ENCODE measurements around the gene SERBP1. TPM values are rescaled to one million over a fixed set of nuclear protein-coding genes. Genes with fewer than 3 reads are reported as not detected.

The SERBP1 gene
- total RNA-seq, 1 experiment from 2014 or later = 325 TPM

DNA sequence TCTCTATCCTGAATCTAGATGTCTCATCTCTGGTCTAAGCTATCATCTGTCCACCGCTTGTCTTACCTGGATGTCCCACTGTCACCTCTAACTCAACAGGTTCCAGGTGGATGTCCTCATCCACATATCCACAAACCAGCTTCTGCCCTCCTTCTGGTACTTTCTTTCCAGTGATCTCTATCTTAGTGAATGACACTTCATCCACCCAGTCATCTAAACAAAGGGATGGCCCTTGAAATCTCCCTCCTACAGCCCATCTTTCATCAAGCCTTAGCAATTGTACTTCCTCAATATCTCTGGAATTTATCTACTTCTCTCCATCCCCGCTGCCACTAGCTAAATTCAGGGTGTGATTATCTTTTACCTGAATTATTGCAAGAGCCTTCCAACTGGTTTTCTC lies 33.9 kb upstream of the SERBP1 start:
- Histone ChIP-seq H3K4me3 (replicated peaks in 1 of 2; ENCODE audit: low read depth in 1 of 2, low read length in 2 of 2) (no peak overlapping the region), H3K27me3 (ENCODE audit: insufficient read depth, low read length) (no peaks in the 10 kb centered on the region), H3K79me2 (ENCODE audit: insufficient read depth, low read length) (no peaks in the 10 kb centered on the region), H3K4me1 (ENCODE audit: control insufficient read depth in 1 of 2, insufficient read depth in 2 of 2, low read length in 2 of 2) (peaks cover 0 to 15% of the 10 kb centered on the region in 2 experiments; a peak in 1 of 4 replicates), H3K36me3 (ENCODE audit: control insufficient read depth in 1 of 2, insufficient read depth in 2 of 2, low read length in 2 of 2) (no peaks in the 10 kb centered on the region), H2AFZ (ENCODE audit: low read depth, low read length, poor library complexity, severe bottlenecking) (no peak overlapping the region), H3K9me3 (ENCODE audit: control insufficient read depth in 1 of 2, insufficient read depth in 1 of 2, low read depth in 1 of 2, low read length in 2 of 2) (no peaks in the 10 kb centered on the region), H4K20me1 (ENCODE audit: insufficient read depth) (no peaks in the 10 kb centered on the region), H3K9me2 (ENCODE audit: insufficient read depth) (no peaks in the 10 kb centered on the region), H3K27ac (ENCODE audit: low read depth, low read length) (no peak overlapping the region), H3K9ac (ENCODE audit: low read length) (no peak overlapping the region), H3K4me2 (ENCODE audit: low read length) (no peak overlapping the region)
- RAD21 ChIA-PET (ENCODE audit: low non-redundant PET in 1 of 2, low total read pairs in 2 of 2, uncharacterized antibody in 2 of 2, unreplicated experiment in 2 of 2) = no interaction called here
- DNase-seq (ENCODE audit: low read depth, low spot score) = no peak
- POLR2A ChIA-PET = no interaction called here
- BruUV-seq (replicated peaks) = no TSS peak
- intact Hi-C loops (cut with micrococcal nuclease) = no loop called here
- CTCF ChIA-PET = no interaction called here
- TF ChIP-seq SP1 (IDR thresholded peaks at IDR 0.05; ENCODE audit: low read depth) (no peak), YY1 (IDR thresholded peaks at IDR 0.05; ENCODE audit: extremely low read depth, insufficient replicate concordance, low read depth, low read length) (no peak), ZNF274 (IDR thresholded peaks at IDR 0.05; ENCODE audit: low read depth, low read length) (no peak), ZFX (IDR thresholded peaks at IDR 0.05) (no peak), SIN3A (IDR thresholded peaks at IDR 0.05; ENCODE audit: low read depth) (no peak), JUND (IDR thresholded peaks at IDR 0.05) (no peak), POLR2AphosphoS5 (IDR thresholded peaks at IDR 0.05; ENCODE audit: low read depth, low read length) (no peak), RAD21 (IDR thresholded peaks at IDR 0.05; ENCODE audit: low read depth) (no peak), EZH2phosphoT487 (IDR thresholded peaks at IDR 0.05; ENCODE audit: borderline replicate concordance) (no peak), POLR2A (IDR thresholded peaks at IDR 0.05; ENCODE audit: borderline replicate concordance, extremely low read depth, insufficient read depth, insufficient read length) (no peak), ELF1 (IDR thresholded peaks at IDR 0.05; ENCODE audit: borderline replicate concordance, low read depth) (no peak), FOSL1 (IDR thresholded peaks at IDR 0.05; ENCODE audit: low read depth) (no peak)
- TF ChIP-seq, protein P1, sequence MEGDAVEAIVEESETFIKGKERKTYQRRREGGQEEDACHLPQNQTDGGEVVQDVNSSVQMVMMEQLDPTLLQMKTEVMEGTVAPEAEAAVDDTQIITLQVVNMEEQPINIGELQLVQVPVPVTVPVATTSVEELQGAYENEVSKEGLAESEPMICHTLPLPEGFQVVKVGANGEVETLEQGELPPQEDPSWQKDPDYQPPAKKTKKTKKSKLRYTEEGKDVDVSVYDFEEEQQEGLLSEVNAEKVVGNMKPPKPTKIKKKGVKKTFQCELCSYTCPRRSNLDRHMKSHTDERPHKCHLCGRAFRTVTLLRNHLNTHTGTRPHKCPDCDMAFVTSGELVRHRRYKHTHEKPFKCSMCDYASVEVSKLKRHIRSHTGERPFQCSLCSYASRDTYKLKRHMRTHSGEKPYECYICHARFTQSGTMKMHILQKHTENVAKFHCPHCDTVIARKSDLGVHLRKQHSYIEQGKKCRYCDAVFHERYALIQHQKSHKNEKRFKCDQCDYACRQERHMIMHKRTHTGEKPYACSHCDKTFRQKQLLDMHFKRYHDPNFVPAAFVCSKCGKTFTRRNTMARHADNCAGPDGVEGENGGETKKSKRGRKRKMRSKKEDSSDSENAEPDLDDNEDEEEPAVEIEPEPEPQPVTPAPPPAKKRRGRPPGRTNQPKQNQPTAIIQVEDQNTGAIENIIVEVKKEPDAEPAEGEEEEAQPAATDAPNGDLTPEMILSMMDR (IDR thresholded peaks at IDR 0.05 in 2 of 3, conservative IDR thresholded peaks at IDR 0.05 in 1 of 3; ENCODE audit: borderline replicate concordance in 1 of 3, insufficient read depth in 1 of 3, low read depth in 2 of 3, low read length in 2 of 3) = no peak
- TF ChIP-seq, protein P2, sequence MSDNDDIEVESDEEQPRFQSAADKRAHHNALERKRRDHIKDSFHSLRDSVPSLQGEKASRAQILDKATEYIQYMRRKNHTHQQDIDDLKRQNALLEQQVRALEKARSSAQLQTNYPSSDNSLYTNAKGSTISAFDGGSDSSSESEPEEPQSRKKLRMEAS (IDR thresholded peaks at IDR 0.05) = no peak
- TF ChIP-seq, protein P3, sequence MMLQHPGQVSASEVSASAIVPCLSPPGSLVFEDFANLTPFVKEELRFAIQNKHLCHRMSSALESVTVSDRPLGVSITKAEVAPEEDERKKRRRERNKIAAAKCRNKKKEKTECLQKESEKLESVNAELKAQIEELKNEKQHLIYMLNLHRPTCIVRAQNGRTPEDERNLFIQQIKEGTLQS (IDR thresholded peaks at IDR 0.05) = no peak
- TF ChIP-seq, protein P4, sequence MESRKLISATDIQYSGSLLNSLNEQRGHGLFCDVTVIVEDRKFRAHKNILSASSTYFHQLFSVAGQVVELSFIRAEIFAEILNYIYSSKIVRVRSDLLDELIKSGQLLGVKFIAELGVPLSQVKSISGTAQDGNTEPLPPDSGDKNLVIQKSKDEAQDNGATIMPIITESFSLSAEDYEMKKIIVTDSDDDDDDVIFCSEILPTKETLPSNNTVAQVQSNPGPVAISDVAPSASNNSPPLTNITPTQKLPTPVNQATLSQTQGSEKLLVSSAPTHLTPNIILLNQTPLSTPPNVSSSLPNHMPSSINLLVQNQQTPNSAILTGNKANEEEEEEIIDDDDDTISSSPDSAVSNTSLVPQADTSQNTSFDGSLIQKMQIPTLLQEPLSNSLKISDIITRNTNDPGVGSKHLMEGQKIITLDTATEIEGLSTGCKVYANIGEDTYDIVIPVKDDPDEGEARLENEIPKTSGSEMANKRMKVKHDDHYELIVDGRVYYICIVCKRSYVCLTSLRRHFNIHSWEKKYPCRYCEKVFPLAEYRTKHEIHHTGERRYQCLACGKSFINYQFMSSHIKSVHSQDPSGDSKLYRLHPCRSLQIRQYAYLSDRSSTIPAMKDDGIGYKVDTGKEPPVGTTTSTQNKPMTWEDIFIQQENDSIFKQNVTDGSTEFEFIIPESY (IDR thresholded peaks at IDR 0.05; ENCODE audit: extremely low read depth, insufficient replicate concordance, low read length) = no peak
- no peak for ATAC-seq
